BE2C (cell line): ENCODE measurements around the gene ZIK1.

Source experiments
- DNase-seq: peaks from one replicate; pipeline ENCODE4 v3.0.0-alpha.2; 2020
- H3K27me3 ChIP-seq: fragments of 250-450 bp; sonication (Bioruptor Pico); 2 replicates; pipeline ENCODE4 v1.5.1; 2020; ENCODE audit warnings: mild to moderate bottlenecking
- H3K36me3 ChIP-seq: fragments of 250-450 bp; sonication (Bioruptor Pico); 2 replicates; pipeline ENCODE4 v1.5.1; 2020; ENCODE audit warnings: mild to moderate bottlenecking
- H3K4me1 ChIP-seq: fragments of 250-450 bp; sonication (Bioruptor Pico); 2 replicates; pipeline ENCODE4 v1.5.1; 2020
- H3K4me3 ChIP-seq: 2 replicates; pipeline ENCODE4 v1.5.1; 2011; ENCODE audit warnings: low read depth, low read length
- H3K9me3 ChIP-seq: fragments of 250-450 bp; sonication (Bioruptor Pico); 2 replicates; pipeline ENCODE4 v1.5.1; 2020
- CTCF ChIP-seq: IDR thresholded peaks from 2 replicates; pipeline ENCODE4 v1.5.1; 2012; ENCODE audit warnings: mild to moderate bottlenecking, low read depth, low read length

The ZIK1 gene

DNA sequence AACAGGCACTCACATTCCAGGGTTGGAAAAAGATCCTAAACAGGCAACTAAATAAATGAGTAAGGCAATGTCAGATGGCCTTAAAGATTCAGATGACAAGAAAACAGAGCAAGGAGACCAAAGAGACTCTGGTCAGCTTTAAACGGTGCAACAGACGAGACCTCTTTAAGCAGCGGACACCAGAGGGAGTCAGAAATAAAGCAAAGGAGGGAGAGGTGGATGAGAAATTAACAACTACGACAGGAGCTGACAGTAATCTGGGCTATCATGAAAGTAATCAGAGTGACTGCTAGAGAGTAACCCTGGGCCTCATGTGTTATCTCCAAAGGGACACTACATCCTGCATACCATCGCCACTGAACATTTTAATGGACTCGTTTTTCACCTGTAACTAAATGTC lies 25.4 kb upstream of the ZIK1 start:
- DNase-seq = no peak
- H3K36me3 ChIP-seq = peaks cover 30% of the 10 kb centered on the region
- H3K4me3 ChIP-seq = peak overlapping the region; percentile 89
- H3K27me3 ChIP-seq = no peaks in the 10 kb centered on the region
- no peaks in the 10 kb centered on the region for H3K4me1 ChIP-seq
- H3K9me3 ChIP-seq = peaks cover 4% of the 10 kb centered on the region
- TF ChIP-seq CTCF = no peak

DNA sequence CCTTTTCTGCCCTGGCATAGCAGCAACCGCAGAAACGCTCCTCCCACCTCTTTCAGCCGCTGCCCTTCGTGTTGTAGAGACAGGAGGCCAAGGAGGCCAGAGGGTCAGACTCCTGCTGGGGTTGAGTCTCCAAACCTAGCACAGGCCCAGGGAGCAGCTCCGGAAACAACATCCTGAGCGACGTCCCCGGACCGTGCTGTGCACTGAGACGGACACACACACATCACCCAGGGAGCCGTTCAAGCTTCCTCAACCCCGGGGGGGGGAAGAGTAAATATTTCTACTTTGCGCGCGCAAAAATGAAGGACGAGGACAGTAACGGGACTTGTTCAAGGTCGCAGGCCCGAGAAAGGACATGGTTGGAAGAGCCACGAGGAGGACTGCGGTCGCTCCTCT lies 24.9 kb upstream of the ZIK1 start:
- Histone ChIP-seq H3K36me3 (peaks cover 25% of the 10 kb centered on the region), H3K9me3 (peaks cover 4% of the 10 kb centered on the region), H3K27me3 (no peaks in the 10 kb centered on the region), H3K4me1 (no peaks in the 10 kb centered on the region), H3K4me3 (peak overlapping the region; percentile 89)
- DNase-seq = peak; percentile 15
- no peak for TF ChIP-seq CTCF

DNA sequence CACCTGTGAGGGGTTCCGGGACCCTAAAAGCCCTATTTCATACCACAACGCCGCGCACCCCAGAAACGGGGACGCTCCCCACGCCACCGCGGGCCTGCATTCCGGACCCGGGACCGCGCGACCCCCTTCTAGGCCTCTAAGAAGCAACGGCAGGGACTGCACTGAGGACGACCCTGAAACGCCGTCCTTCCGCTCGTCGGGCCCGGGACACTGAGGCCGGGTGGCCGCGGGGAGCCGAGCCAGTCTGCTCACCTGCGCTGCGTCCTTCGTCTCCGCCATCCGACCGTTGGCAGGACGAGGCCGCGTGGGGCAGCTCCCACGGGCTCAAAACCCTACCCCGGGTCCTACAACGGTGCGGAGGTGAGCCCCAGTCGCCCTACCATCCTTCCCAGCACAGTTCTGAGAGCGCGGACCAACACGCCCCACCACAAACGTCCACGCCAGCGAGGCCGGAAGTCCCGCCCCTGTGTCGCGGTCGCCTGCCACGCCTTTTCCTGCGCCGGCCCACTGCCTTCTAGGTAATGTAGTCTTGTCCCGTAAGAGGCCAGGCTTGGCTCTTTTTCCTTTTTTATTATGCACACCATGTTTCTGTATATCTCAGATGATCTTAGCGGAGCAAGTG lies 24.4 kb upstream of the ZIK1 start, which contains the start of gene ZNF550:
Gene ZNF550, minus strand, starts transcription at position 460 of the 622 bp plus-strand sequence. Its CDS starts 181 bp downstream, at position 279.
- Histone ChIP-seq H3K27me3 (no peaks in the 10 kb centered on the region), H3K4me3 (peak within 1 kb of the TSS; percentile 89), H3K36me3 (peaks cover 20% of the 10 kb centered on the region), H3K9me3 (peaks cover 6% of the 10 kb centered on the region), H3K4me1 (no peaks in the 10 kb centered on the region)
- peak; percentile 91 for DNase-seq
- TF ChIP-seq CTCF = no peak

- Histone ChIP-seq H3K4me3 (no peak overlapping the region), H3K36me3 (peaks cover 14% of the 10 kb centered on the region), H3K9me3 (peaks cover 6% of the 10 kb centered on the region), H3K4me1 (no peaks in the 10 kb centered on the region), H3K27me3 (no peaks in the 10 kb centered on the region)
- DNase-seq = no peak
- no peak for TF ChIP-seq CTCF
Measured at GRCh38 chr19:57560049-57560491, 23.9 kb upstream of the ZIK1 start.

GRCh38 chr19:57563547-57563946 lies 20.4 kb upstream of the ZIK1 start:
- DNase-seq = no peak
- no peaks in the 10 kb centered on the region for H3K4me1 ChIP-seq
- H3K36me3 ChIP-seq = no peaks in the 10 kb centered on the region
- H3K4me3 ChIP-seq = no peak overlapping the region
- no peaks in the 10 kb centered on the region for H3K27me3 ChIP-seq
- no peak for TF ChIP-seq CTCF
- H3K9me3 ChIP-seq = peaks cover 16% of the 10 kb centered on the region

GRCh38 chr19:57566396-57567265 lies 17.3 kb upstream of the ZIK1 start:
- Histone ChIP-seq H3K4me1 (no peaks in the 10 kb centered on the region), H3K9me3 (peaks cover 13% of the 10 kb centered on the region), H3K36me3 (peaks cover under 1% of the 10 kb centered on the region), H3K4me3 (no peak overlapping the region), H3K27me3 (no peaks in the 10 kb centered on the region)
- DNase-seq = peak; percentile 16
- no peak for TF ChIP-seq CTCF
